Measurements from ENCODE around the gene ALDH1L1. TPM values are rescaled to one million over a fixed set of nuclear protein-coding genes. Genes with fewer than 3 reads are reported as not detected.

ALDH1L1 gene
- total RNA-seq, 1 experiment from 2014 or later, result not detected

- H3K9ac ChIP-seq (ENCODE audit: low read length), result no peak overlapping the region
- ATAC-seq (no peak), DNase-seq (no peak)
- peaks cover 26% of the 10 kb centered on the region; the same call in 1 of the 2 replicates for H3K27me3 ChIP-seq (ENCODE audit: low read length)
- BruUV-seq (replicated peaks), result no TSS peak
- no peak overlapping the region for H3K4me3 ChIP-seq (ENCODE audit: low read length)
- H3K27ac ChIP-seq (ENCODE audit: low read length), result no peak overlapping the region
- TF ChIP-seq EZH2phosphoT487 (IDR thresholded peaks at IDR 0.05; ENCODE audit: borderline replicate concordance, low read length) (no peak), CTCF (conservative IDR thresholded peaks at IDR 0.05; ENCODE audit: low read depth, low read length) (no peak), EZH2 (IDR thresholded peaks at IDR 0.05; ENCODE audit: low read length, unreplicated experiment) (no peak)
- no peak overlapping the region for H3K4me2 ChIP-seq (ENCODE audit: low read length)
- no peaks in the 10 kb centered on the region for H3K79me2 ChIP-seq (ENCODE audit: low read length)
- CTCF ChIA-PET, result no interaction called here
- no peaks in the 10 kb centered on the region for H3K36me3 ChIP-seq (ENCODE audit: low read depth, low read length)
- no peaks in the 10 kb centered on the region for H4K20me1 ChIP-seq (ENCODE audit: low read length)
- H3K9me3 ChIP-seq (ENCODE audit: low read length), result no peaks in the 10 kb centered on the region
- no peaks in the 10 kb centered on the region for H3K9me2 ChIP-seq (replicated peaks; ENCODE audit: low read length)
- H3K4me1 ChIP-seq (ENCODE audit: insufficient read depth, low read length), result no peaks in the 10 kb centered on the region
- no peaks in the 10 kb centered on the region for H3F3A ChIP-seq (ENCODE audit: low read length, unreplicated experiment)
- POLR2A ChIA-PET (ENCODE audit: unreplicated experiment), result no interaction called here
- intact Hi-C loops (cut with micrococcal nuclease), result no loop called here
- H2AFZ ChIP-seq (ENCODE audit: low read length), result no peak overlapping the region
These were observed 33.8 kb downstream of the ALDH1L1 start for GRCh38 chr3:126146525-126147146.

GRCh38 chr3:126146034-126146433 lies 34.4 kb downstream of the ALDH1L1 start:
- Histone ChIP-seq H3K9me2 (replicated peaks; ENCODE audit: low read length) (no peaks in the 10 kb centered on the region), H3K4me2 (ENCODE audit: low read length) (no peak overlapping the region), H3K4me3 (ENCODE audit: low read length) (no peak overlapping the region), H3K27ac (ENCODE audit: low read length) (no peak overlapping the region), H3K27me3 (ENCODE audit: low read length) (peaks cover 32% of the 10 kb centered on the region), H2AFZ (ENCODE audit: low read length) (no peak overlapping the region), H3K9ac (ENCODE audit: low read length) (no peak overlapping the region), H3K36me3 (ENCODE audit: low read depth, low read length) (no peaks in the 10 kb centered on the region), H4K20me1 (ENCODE audit: low read length) (no peaks in the 10 kb centered on the region), H3K4me1 (ENCODE audit: insufficient read depth, low read length) (no peaks in the 10 kb centered on the region), H3K79me2 (ENCODE audit: low read length) (no peaks in the 10 kb centered on the region), H3F3A (ENCODE audit: low read length, unreplicated experiment) (no peaks in the 10 kb centered on the region), H3K9me3 (ENCODE audit: low read length) (no peaks in the 10 kb centered on the region)
- CTCF ChIA-PET, result no interaction called here
- TF ChIP-seq CTCF (conservative IDR thresholded peaks at IDR 0.05; ENCODE audit: low read depth, low read length) (no peak), EZH2 (IDR thresholded peaks at IDR 0.05; ENCODE audit: low read length, unreplicated experiment) (no peak), EZH2phosphoT487 (IDR thresholded peaks at IDR 0.05; ENCODE audit: borderline replicate concordance, low read length) (no peak)
- BruUV-seq (replicated peaks), result no TSS peak
- no peak for ATAC-seq
- POLR2A ChIA-PET (ENCODE audit: unreplicated experiment), result no interaction called here
- DNase-seq, result no peak
- intact Hi-C loops (cut with micrococcal nuclease), result no loop called here

GRCh38 chr3:126142652-126143051 lies 37.7 kb downstream of the ALDH1L1 start:
- ChIA-PET POLR2A (ENCODE audit: unreplicated experiment) (no interaction called here), CTCF (no interaction called here)
- TF ChIP-seq EZH2phosphoT487 (IDR thresholded peaks at IDR 0.05; ENCODE audit: borderline replicate concordance, low read length), result no peak
- TF ChIP-seq CTCF (conservative IDR thresholded peaks at IDR 0.05; ENCODE audit: low read depth, low read length), result no peak
- TF ChIP-seq EZH2 (IDR thresholded peaks at IDR 0.05; ENCODE audit: low read length, unreplicated experiment), result no peak
- H3K9me2 ChIP-seq (replicated peaks; ENCODE audit: low read length), result no peaks in the 10 kb centered on the region
- ATAC-seq (no peak), DNase-seq (no peak)
- H3K27me3 ChIP-seq (ENCODE audit: low read length), result peaks cover 57% of the 10 kb centered on the region
- H3K9ac ChIP-seq (ENCODE audit: low read length), result no peak overlapping the region
- no peaks in the 10 kb centered on the region for H4K20me1 ChIP-seq (ENCODE audit: low read length)
- no peak overlapping the region for H2AFZ ChIP-seq (ENCODE audit: low read length)
- no peaks in the 10 kb centered on the region for H3K9me3 ChIP-seq (ENCODE audit: low read length)
- BruUV-seq (replicated peaks), result no TSS peak
- H3F3A ChIP-seq (ENCODE audit: low read length, unreplicated experiment), result no peaks in the 10 kb centered on the region
- intact Hi-C loops (cut with micrococcal nuclease), result no loop called here
- H3K27ac ChIP-seq (ENCODE audit: low read length), result no peak overlapping the region
- no peaks in the 10 kb centered on the region for H3K36me3 ChIP-seq (ENCODE audit: low read depth, low read length)
- no peaks in the 10 kb centered on the region for H3K4me1 ChIP-seq (ENCODE audit: insufficient read depth, low read length)
- no peak overlapping the region for H3K4me2 ChIP-seq (ENCODE audit: low read length)
- H3K4me3 ChIP-seq (ENCODE audit: low read length), result no peak overlapping the region
- H3K79me2 ChIP-seq (ENCODE audit: low read length), result no peaks in the 10 kb centered on the region

All from PC-3 (cell line).